Upper lobe of left lung (tissue), 6 donors: ENCODE data around the gene TRAPPC13. TPM values are rescaled to one million over a fixed set of nuclear protein-coding genes. Genes with fewer than 3 reads are reported as not detected.

Experiments
- ATAC-seq, 2 donors: fragments of 200-7000 bp; cut with Tn5 transposase; one replicate each; pipeline ENCODE4 v1.9.1; 2022; ENCODE audit warnings: mild to moderate bottlenecking in 2 of 2, moderate library complexity in 2 of 2; ENCODE audit not compliant: low FRiP score in 2 of 2
- DNase-seq, 2 donors: peaks; one replicate each; pipeline ENCODE4 v3.0.0-alpha.2; 2019 to 2020
- H3K27ac ChIP-seq, 4 donors: fragments of 200-600 bp; sonication (generic); one replicate each; pipeline ENCODE4 v1.5.1; 2016 to 2019
- H3K27me3 ChIP-seq, 4 donors: fragments of 200-600 bp; sonication (generic); one replicate each; pipeline ENCODE4 v1.5.1; 2017 to 2019
- H3K36me3 ChIP-seq, 4 donors: fragments of 200-600 bp; sonication (generic); one replicate each; pipeline ENCODE4 v1.5.1; 2016 to 2019
- H3K4me1 ChIP-seq, 4 donors: fragments of 200-600 bp; sonication (generic); one replicate each; pipeline ENCODE4 v1.5.1; 2018 to 2019
- H3K4me3 ChIP-seq, 4 donors: fragments of 200-600 bp; sonication (generic); one replicate each; pipeline ENCODE4 v1.5.1; 2017 to 2019; ENCODE audit warnings: mild to moderate bottlenecking in 2 of 4, moderate library complexity in 1 of 4
- H3K9me3 ChIP-seq, 4 donors: fragments of 200-600 bp; sonication (generic); one replicate each; pipeline ENCODE4 v1.5.1; 2018 to 2019
- EP300 ChIP-seq, 4 donors: sonication (generic); formaldehyde crosslinking; IDR thresholded peaks; one replicate each; pipeline ENCODE4 v1.5.1; 2017; ENCODE audit warnings: antibody characterized with exemption in 4 of 4, control low read depth in 2 of 4
- POLR2A ChIP-seq, 4 donors: fragments of 450-650 bp; IDR thresholded peaks; one replicate each; pipeline ENCODE4 v1.5.1; 2016 to 2017; ENCODE audit warnings: antibody characterized with exemption in 4 of 4, mild to moderate bottlenecking in 2 of 4
- POLR2AphosphoS5 ChIP-seq, 2 donors: sonication (generic); formaldehyde crosslinking; IDR thresholded peaks; one replicate each; pipeline ENCODE4 v1.5.1; 2017; ENCODE audit warnings: antibody characterized with exemption in 2 of 2
- WGBS, 2 donors: methylation state at CpG; one replicate each; pipeline ENCODE4 v1.1.5; 2017 to 2018; 5-methylcytosine and 5-hydroxymethylcytosine counted together
- small RNA-seq, 4 donors: library from RNA; depleted of rRNA; stranded (forward); fragments of <200 nt; gene quantifications; one replicate each; pipeline ENCODE3, GENCODE V24; 2016
- total RNA-seq, 6 donors: library from RNA; depleted of rRNA in 4 of 6; stranded (reverse); fragments of >200 nt in 4 of 6; gene quantifications; one replicate each; pipeline versions ENCODE4 v1.1.0 to v1.2.1, GENCODE V29; 2016 to 2021
- TF ChIP-seq, protein P1 (sequence below), 6 experiments: fragments of 450-650 bp in 4 of 6; fragments of 200-600 bp in 2 of 6; sonication (generic) in 2 of 6; IDR thresholded peaks; one replicate each; pipeline ENCODE4 v1.5.1; 2016 to 2019; ENCODE audit warnings: antibody characterized with exemption in 6 of 6
- donor health status: DM: no; HTN: no; CAD: no; lungs with moderate emphysema.
- donor health status: DM: no; HTN: yes; CAD: no; lungs with severe emphysema.

Gene TRAPPC13
- total RNA-seq, 6 donors from 2014 or later = 16.1 to 27.4 (median 21.8) TPM

- no peak overlapping the region for H3K27ac ChIP-seq
- H3K4me3 ChIP-seq = no peak overlapping the region
- TF ChIP-seq, protein P1, sequence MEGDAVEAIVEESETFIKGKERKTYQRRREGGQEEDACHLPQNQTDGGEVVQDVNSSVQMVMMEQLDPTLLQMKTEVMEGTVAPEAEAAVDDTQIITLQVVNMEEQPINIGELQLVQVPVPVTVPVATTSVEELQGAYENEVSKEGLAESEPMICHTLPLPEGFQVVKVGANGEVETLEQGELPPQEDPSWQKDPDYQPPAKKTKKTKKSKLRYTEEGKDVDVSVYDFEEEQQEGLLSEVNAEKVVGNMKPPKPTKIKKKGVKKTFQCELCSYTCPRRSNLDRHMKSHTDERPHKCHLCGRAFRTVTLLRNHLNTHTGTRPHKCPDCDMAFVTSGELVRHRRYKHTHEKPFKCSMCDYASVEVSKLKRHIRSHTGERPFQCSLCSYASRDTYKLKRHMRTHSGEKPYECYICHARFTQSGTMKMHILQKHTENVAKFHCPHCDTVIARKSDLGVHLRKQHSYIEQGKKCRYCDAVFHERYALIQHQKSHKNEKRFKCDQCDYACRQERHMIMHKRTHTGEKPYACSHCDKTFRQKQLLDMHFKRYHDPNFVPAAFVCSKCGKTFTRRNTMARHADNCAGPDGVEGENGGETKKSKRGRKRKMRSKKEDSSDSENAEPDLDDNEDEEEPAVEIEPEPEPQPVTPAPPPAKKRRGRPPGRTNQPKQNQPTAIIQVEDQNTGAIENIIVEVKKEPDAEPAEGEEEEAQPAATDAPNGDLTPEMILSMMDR (IDR thresholded peaks at IDR 0.05) = no peak
- no peak for TF ChIP-seq POLR2AphosphoS5 (IDR thresholded peaks at IDR 0.05)
- H3K36me3 ChIP-seq = peaks cover 0 to 45% (median 14%) of the 10 kb centered on the region in 4 donors
- DNase-seq (no peak), ATAC-seq (no peak)
- H3K9me3 ChIP-seq = no peaks in the 10 kb centered on the region
- no peaks in the 10 kb centered on the region for H3K4me1 ChIP-seq
- 95 to 96% methylated on average over 4 of the region's 4 CpGs for whole genome bisulfite sequencing, 2 donors
- H3K27me3 ChIP-seq = no peaks in the 10 kb centered on the region
Observed at GRCh38 chr5:65707663-65708062, 82.8 kb downstream of the TRAPPC13 start.

GRCh38 chr5:65708145-65708544 is 83.3 kb downstream of the TRAPPC13 start:
- H3K36me3 ChIP-seq = peaks cover 0 to 40% (median 12%) of the 10 kb centered on the region in 4 donors
- H3K27ac ChIP-seq = no peak overlapping the region
- no peaks in the 10 kb centered on the region for H3K4me1 ChIP-seq
- ATAC-seq (no peak), DNase-seq (no peak)
- H3K27me3 ChIP-seq = no peaks in the 10 kb centered on the region
- 76 to 86% methylated on average over 4 of the region's 4 CpGs for WGBS, 2 donors
- no peaks in the 10 kb centered on the region for H3K9me3 ChIP-seq
- H3K4me3 ChIP-seq = no peak overlapping the region
- TF ChIP-seq POLR2AphosphoS5 (IDR thresholded peaks at IDR 0.05) = no peak
- TF ChIP-seq, protein P1 (IDR thresholded peaks at IDR 0.05) = no peak
- no peak for TF ChIP-seq POLR2A (IDR thresholded peaks at IDR 0.05)
- no peak for TF ChIP-seq EP300 (IDR thresholded peaks at IDR 0.05)

Small RNAs within 50 kb of the gene (small RNA-seq; reads per million reads assigned to genes)
- gene RNU6-540P = 0 reads per million in 4 donors

Other genes starting within 250 kb of the TRAPPC13 start
- gene ADAMTS6, start 143.1 kb upstream of the TRAPPC13 start, total RNA-seq = 10 to 100 TPM in 2 of 6 donors, 1 to 10 TPM in 4; 2.2 to 19.4 (median 6.5) TPM
- 10 to 100 TPM in 1 of 6 donors, 1 to 10 TPM in 4, not detected in 1; 2.3 to 23.0 (median 4.3) TPM for gene CENPK, start 61.9 kb upstream of the TRAPPC13 start, total RNA-seq
- gene PPWD1, start 61.7 kb upstream of the TRAPPC13 start, total RNA-seq = 10 to 100 TPM; 29.0 to 87.9 (median 35.5) TPM
- 10 to 100 TPM in 5 of 6 donors, 1 to 10 TPM in 1; 9.4 to 20.5 (median 15.0) TPM for gene TRIM23, start 694 bp upstream of the TRAPPC13 start, total RNA-seq
- gene SHLD3, start within 50 bp of the TRAPPC13 start, total RNA-seq = 1 to 10 TPM in 5 of 6 donors, under 1 TPM in 1; 0.67 to 6.4 (median 3.4) TPM
- 1 to 10 TPM; 5.2 to 9.8 (median 8.0) TPM for gene SGTB, start 97.1 kb downstream of the TRAPPC13 start, total RNA-seq
- gene NLN, start 97.2 kb downstream of the TRAPPC13 start, total RNA-seq = 10 to 100 TPM in 4 of 6 donors, 1 to 10 TPM in 2; 4.2 to 20.8 (median 13.1) TPM